Measurements from ENCODE around the gene C19orf25. TPM values are rescaled to one million over a fixed set of nuclear protein-coding genes. Genes with fewer than 3 reads are reported as not detected.

The C19orf25 gene
- total and polyA plus RNA-seq, 2 donors (not counting 1 experiment from before 2014, with no cell fraction given), result 34.2 to 68.3 TPM

- H2AFZ ChIP-seq (ENCODE audit: insufficient read depth, low read depth, low read length, poor library complexity, severe bottlenecking), result no peak overlapping the region
- TF ChIP-seq CTCF (IDR thresholded peaks at IDR 0.05) (no peak), EZH2 (IDR thresholded peaks at IDR 0.05; ENCODE audit: borderline replicate concordance, insufficient read depth, low read depth, low read length, poor library complexity, severe bottlenecking) (no peak)
- ATAC-seq (ENCODE audit: low read depth) (no peak), DNase-seq (no peak)
- Mint-ChIP-seq H3K4me3 (no peak overlapping the region), H3K27me3 (no peaks in the 10 kb centered on the region), H3K27ac (no peak overlapping the region), H3K4me1 (no peaks in the 10 kb centered on the region), H3K9me3 (ENCODE audit: insufficient read depth) (no peaks in the 10 kb centered on the region)
- H3K4me2 ChIP-seq (replicated peaks; ENCODE audit: low read depth, low read length, poor library complexity, severe bottlenecking), result no peak overlapping the region
- WGBS (ENCODE audit: insufficient coverage), result 93% methylated on average over 26 of the region's 27 CpGs
- intact Hi-C loops (cut with micrococcal nuclease), result no loop called here
- ChIA-PET POLR2A (no interaction called here), CTCF (no interaction called here)
- peaks cover 0 to 73% of the 10 kb centered on the region in 2 experiments for H3K36me3 ChIP-seq (replicated peaks in 1 of 2; ENCODE audit: control extremely low read depth in 1 of 2, control insufficient read depth in 1 of 2, extremely low read depth in 1 of 2, insufficient read depth in 2 of 2, low read length in 1 of 2)
- H3K9me3 ChIP-seq (ENCODE audit: control extremely low read depth in 1 of 3, control insufficient read depth in 2 of 3, insufficient read depth in 1 of 3, low read length in 2 of 3), result no peaks in the 10 kb centered on the region
- H3K27me3 ChIP-seq (replicated peaks in 1 of 4; ENCODE audit: control extremely low read depth in 1 of 4, control insufficient read depth in 3 of 4, insufficient read depth in 4 of 4, low read length in 3 of 4), result no peaks in the 10 kb centered on the region
- no peaks in the 10 kb centered on the region for H3K4me1 ChIP-seq (ENCODE audit: control insufficient read depth in 2 of 2, insufficient read depth in 2 of 2, low read length in 2 of 2)
- no peak overlapping the region for H3K27ac ChIP-seq (ENCODE audit: low read length in 2 of 2)
- H3K4me3 ChIP-seq (ENCODE audit: control extremely low read depth in 1 of 5, extremely low read depth in 1 of 5, insufficient read depth in 1 of 5, low read depth in 2 of 5, low read length in 4 of 5), result no peak overlapping the region
- no peak overlapping the region for H3K9ac ChIP-seq (ENCODE audit: low read length)
- peaks cover 74% of the 10 kb centered on the region for H4K20me1 ChIP-seq (ENCODE audit: control insufficient read depth, insufficient read depth, low read length, poor library complexity, severe bottlenecking)
- peaks cover 42% of the 10 kb centered on the region for H3K79me2 ChIP-seq (ENCODE audit: control insufficient read depth, insufficient read depth, low read length)
These were observed 51.6 kb downstream of the C19orf25 start for GRCh38 chr19:1427221-1427920.

GRCh38 chr19:1426736-1427135 is 52.3 kb downstream of the C19orf25 start:
- Mint-ChIP-seq H3K4me3 (no peak overlapping the region), H3K9me3 (ENCODE audit: insufficient read depth) (no peaks in the 10 kb centered on the region), H3K27me3 (no peaks in the 10 kb centered on the region), H3K4me1 (no peaks in the 10 kb centered on the region), H3K27ac (no peak overlapping the region)
- Histone ChIP-seq H3K27ac (ENCODE audit: low read length in 2 of 2) (no peak overlapping the region), H2AFZ (ENCODE audit: insufficient read depth, low read depth, low read length, poor library complexity, severe bottlenecking) (no peak overlapping the region), H3K9me3 (ENCODE audit: control extremely low read depth in 1 of 3, control insufficient read depth in 2 of 3, insufficient read depth in 1 of 3, low read length in 2 of 3) (no peaks in the 10 kb centered on the region), H3K4me1 (ENCODE audit: control insufficient read depth in 2 of 2, insufficient read depth in 2 of 2, low read length in 2 of 2) (no peaks in the 10 kb centered on the region), H3K9ac (ENCODE audit: low read length) (no peak overlapping the region), H3K4me3 (ENCODE audit: control extremely low read depth in 1 of 5, extremely low read depth in 1 of 5, insufficient read depth in 1 of 5, low read depth in 2 of 5, low read length in 4 of 5) (no peak overlapping the region), H3K79me2 (ENCODE audit: control insufficient read depth, insufficient read depth, low read length) (peaks cover 40% of the 10 kb centered on the region), H3K4me2 (replicated peaks; ENCODE audit: low read depth, low read length, poor library complexity, severe bottlenecking) (no peak overlapping the region), H3K27me3 (replicated peaks in 1 of 4; ENCODE audit: control extremely low read depth in 1 of 4, control insufficient read depth in 3 of 4, insufficient read depth in 4 of 4, low read length in 3 of 4) (no peaks in the 10 kb centered on the region), H4K20me1 (ENCODE audit: control insufficient read depth, insufficient read depth, low read length, poor library complexity, severe bottlenecking) (peaks cover 74% of the 10 kb centered on the region), H3K36me3 (replicated peaks in 1 of 2; ENCODE audit: control extremely low read depth in 1 of 2, control insufficient read depth in 1 of 2, extremely low read depth in 1 of 2, insufficient read depth in 2 of 2, low read length in 1 of 2) (peaks cover 0 to 72% of the 10 kb centered on the region in 2 experiments)
- CTCF ChIA-PET, result interaction anchor here (0.7 kb wide), 1 partner anchor 544 kb away, joined by 3 read pairs; no protein-coding TSS in a partner anchor
- ATAC-seq (ENCODE audit: low read depth) (no peak), DNase-seq (no peak)
- intact Hi-C loops (cut with micrococcal nuclease), result no loop called here
- POLR2A ChIA-PET, result no interaction called here
- 99% methylated on average over 7 of the region's 9 CpGs for WGBS (ENCODE audit: insufficient coverage)
- no peak for TF ChIP-seq EZH2 (IDR thresholded peaks at IDR 0.05; ENCODE audit: borderline replicate concordance, insufficient read depth, low read depth, low read length, poor library complexity, severe bottlenecking)
- no peak for TF ChIP-seq CTCF (IDR thresholded peaks at IDR 0.05)

Measured in B cell (primary cell).